Ishikawa (cell line): ENCODE results near the gene PDZD2.

ENCODE experiments used
- CREB1 ChIP-seq: IDR thresholded peaks from 2 replicates; pipeline ENCODE4 v1.6.1; 2012; ENCODE audit warnings: low read depth
- EP300 ChIP-seq: IDR thresholded peaks from 2 replicates; pipeline ENCODE4 v1.6.1; 2012; ENCODE audit warnings: borderline replicate concordance
- NFIC ChIP-seq: IDR thresholded peaks from 2 replicates; pipeline ENCODE4 v1.6.1; 2012
- RAD21 ChIP-seq: IDR thresholded peaks from 2 replicates; pipeline ENCODE4 v1.6.1; 2012; ENCODE audit warnings: low read depth
- TAF1 ChIP-seq: IDR thresholded peaks from 2 replicates; pipeline ENCODE4 v1.6.1; 2012; ENCODE audit warnings: low read depth, mild to moderate bottlenecking
- TCF12 ChIP-seq: IDR thresholded peaks from 2 replicates; pipeline ENCODE4 v1.6.1; 2012; ENCODE audit warnings: low read depth
- YY1 ChIP-seq: IDR thresholded peaks from 2 replicates; pipeline ENCODE4 v1.6.1; 2012; ENCODE audit warnings: low read depth
- TF ChIP-seq, protein P1 (sequence below): IDR thresholded peaks from 2 replicates; pipeline ENCODE4 v1.6.1; 2012; ENCODE audit warnings: low read depth, mild to moderate bottlenecking
- TF ChIP-seq, protein P2 (sequence below): IDR thresholded peaks from 2 replicates; pipeline ENCODE4 v1.6.1; 2012
- TF ChIP-seq, protein P3 (sequence below): IDR thresholded peaks from 2 replicates; pipeline ENCODE4 v1.6.1; 2012

DNA sequence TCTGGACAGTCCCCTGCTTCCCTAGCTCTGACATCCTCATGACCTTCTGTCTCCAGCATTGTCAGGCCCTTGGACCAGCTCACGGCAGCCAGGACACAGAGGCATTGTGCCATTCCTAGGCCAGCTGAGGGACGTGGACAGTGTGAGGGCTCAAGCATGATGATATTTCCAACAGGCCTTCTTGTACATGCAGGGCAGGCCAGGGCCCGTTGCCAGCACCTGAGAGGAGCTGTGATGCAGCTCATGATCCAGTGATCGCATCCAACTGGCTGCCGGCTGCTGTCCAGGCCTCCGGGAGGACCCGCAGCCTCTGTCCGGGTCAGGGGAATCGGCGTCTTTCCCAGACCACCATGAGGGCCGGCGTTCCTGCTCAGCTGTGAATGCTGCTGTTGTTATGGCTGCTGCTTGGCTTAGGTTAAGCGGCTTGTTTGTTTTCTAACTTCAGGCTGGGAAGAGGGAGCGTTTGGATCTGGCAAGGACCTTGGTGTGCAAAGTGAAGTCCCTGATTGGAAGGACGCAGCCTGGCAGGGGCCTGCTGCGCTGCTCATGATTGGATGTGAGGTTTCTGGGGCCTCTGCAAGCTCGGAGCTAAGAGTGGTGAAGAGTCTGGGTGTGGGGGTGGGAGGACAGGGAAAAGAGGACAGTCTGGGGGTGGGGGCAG, 53.8 kb downstream of the PDZD2 start:
- TF ChIP-seq EP300: no peak
- no peak for TF ChIP-seq YY1
- no peak for TF ChIP-seq RAD21
- TF ChIP-seq, protein P1, sequence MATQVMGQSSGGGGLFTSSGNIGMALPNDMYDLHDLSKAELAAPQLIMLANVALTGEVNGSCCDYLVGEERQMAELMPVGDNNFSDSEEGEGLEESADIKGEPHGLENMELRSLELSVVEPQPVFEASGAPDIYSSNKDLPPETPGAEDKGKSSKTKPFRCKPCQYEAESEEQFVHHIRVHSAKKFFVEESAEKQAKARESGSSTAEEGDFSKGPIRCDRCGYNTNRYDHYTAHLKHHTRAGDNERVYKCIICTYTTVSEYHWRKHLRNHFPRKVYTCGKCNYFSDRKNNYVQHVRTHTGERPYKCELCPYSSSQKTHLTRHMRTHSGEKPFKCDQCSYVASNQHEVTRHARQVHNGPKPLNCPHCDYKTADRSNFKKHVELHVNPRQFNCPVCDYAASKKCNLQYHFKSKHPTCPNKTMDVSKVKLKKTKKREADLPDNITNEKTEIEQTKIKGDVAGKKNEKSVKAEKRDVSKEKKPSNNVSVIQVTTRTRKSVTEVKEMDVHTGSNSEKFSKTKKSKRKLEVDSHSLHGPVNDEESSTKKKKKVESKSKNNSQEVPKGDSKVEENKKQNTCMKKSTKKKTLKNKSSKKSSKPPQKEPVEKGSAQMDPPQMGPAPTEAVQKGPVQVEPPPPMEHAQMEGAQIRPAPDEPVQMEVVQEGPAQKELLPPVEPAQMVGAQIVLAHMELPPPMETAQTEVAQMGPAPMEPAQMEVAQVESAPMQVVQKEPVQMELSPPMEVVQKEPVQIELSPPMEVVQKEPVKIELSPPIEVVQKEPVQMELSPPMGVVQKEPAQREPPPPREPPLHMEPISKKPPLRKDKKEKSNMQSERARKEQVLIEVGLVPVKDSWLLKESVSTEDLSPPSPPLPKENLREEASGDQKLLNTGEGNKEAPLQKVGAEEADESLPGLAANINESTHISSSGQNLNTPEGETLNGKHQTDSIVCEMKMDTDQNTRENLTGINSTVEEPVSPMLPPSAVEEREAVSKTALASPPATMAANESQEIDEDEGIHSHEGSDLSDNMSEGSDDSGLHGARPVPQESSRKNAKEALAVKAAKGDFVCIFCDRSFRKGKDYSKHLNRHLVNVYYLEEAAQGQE: no peak
- TF ChIP-seq, protein P2, sequence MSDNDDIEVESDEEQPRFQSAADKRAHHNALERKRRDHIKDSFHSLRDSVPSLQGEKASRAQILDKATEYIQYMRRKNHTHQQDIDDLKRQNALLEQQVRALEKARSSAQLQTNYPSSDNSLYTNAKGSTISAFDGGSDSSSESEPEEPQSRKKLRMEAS: no peak
- TF ChIP-seq TAF1: no peak
- TF ChIP-seq CREB1: no peak
- TF ChIP-seq, protein P3, sequence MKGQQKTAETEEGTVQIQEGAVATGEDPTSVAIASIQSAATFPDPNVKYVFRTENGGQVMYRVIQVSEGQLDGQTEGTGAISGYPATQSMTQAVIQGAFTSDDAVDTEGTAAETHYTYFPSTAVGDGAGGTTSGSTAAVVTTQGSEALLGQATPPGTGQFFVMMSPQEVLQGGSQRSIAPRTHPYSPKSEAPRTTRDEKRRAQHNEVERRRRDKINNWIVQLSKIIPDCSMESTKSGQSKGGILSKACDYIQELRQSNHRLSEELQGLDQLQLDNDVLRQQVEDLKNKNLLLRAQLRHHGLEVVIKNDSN: no peak
- no peak for TF ChIP-seq TCF12
- TF ChIP-seq NFIC: no peak
